K562 (cell line): ENCODE measurements around the gene PCDH7.

ENCODE experiments used
- JUN ChIP-seq, 2 experiments: sonication (generic) in 1 of 2; formaldehyde crosslinking in 1 of 2; IDR thresholded peaks; 2 replicates each; pipeline versions ENCODE4 v1.6.1 to v1.8.0; 2012 to 2022; ENCODE audit warnings: borderline replicate concordance in 2 of 2, mild to moderate bottlenecking in 2 of 2, improper control_type of control experiment in 1 of 2, low read depth in 1 of 2, low read length in 1 of 2, missing genetic modification reagents in 1 of 2
- POLR2A ChIP-seq: fragments of 450-650 bp; conservative IDR thresholded peaks from 2 replicates; pipeline ENCODE4 v1.6.1; 2016
- RB1 ChIP-seq: fragments of 450-650 bp; IDR thresholded peaks from 2 replicates; pipeline ENCODE4 v1.6.1; 2017; ENCODE audit warnings: low read depth, mild to moderate bottlenecking

- TF ChIP-seq JUN (IDR thresholded peaks at IDR 0.05; ENCODE audit: borderline replicate concordance, low read depth, low read length) (no peak), JUN (CRISPR knock-in tag; IDR thresholded peaks at IDR 0.05; ENCODE audit: borderline replicate concordance) (no peak), RB1 (no peak), POLR2A (no peak)
Observed at GRCh38 chr4:30720661-30721184, 554 bp downstream of the PCDH7 start.
